Neural cell (in vitro differentiated cells): ENCODE data around the gene TTLL1. TPM values are rescaled to one million over a fixed set of nuclear protein-coding genes. Genes with fewer than 3 reads are reported as not detected.

Source experiments
- H2AFZ ChIP-seq: fragments of 200-600, 300-800 bp; sonication (generic), shearing (Covaris generic); 2 replicates; pipeline ENCODE4 v1.6.0; 2014; ENCODE audit warnings: low read depth, mild to moderate bottlenecking, antibody characterized with exemption, low read length, moderate library complexity
- H3F3A ChIP-seq: fragments of 200-600 bp; shearing (Covaris generic); 2 replicates; pipeline ENCODE4 v1.6.1; 2016; ENCODE audit warnings: mild to moderate bottlenecking, moderate library complexity, mixed read lengths, antibody characterized with exemption, low read length; ENCODE audit not compliant: insufficient read depth, poor library complexity, severe bottlenecking
- H3K27ac ChIP-seq: fragments of 200-600, 300-800 bp; sonication (generic), shearing (Covaris generic); 2 replicates; pipeline ENCODE4 v1.5.1; 2014; ENCODE audit warnings: mild to moderate bottlenecking, low read length, moderate library complexity
- H3K27me3 ChIP-seq: fragments of 300-800, 200-600 bp; sonication (generic), shearing (Covaris generic); 2 replicates; pipeline ENCODE4 v1.6.0; 2014; ENCODE audit warnings: mild to moderate bottlenecking, low read depth, low read length, moderate library complexity; ENCODE audit not compliant: insufficient read depth
- H3K36me3 ChIP-seq: fragments of 300-800, 200-600 bp; sonication (generic), shearing (Covaris generic); 2 replicates; pipeline ENCODE4 v1.5.1; 2014; ENCODE audit warnings: mild to moderate bottlenecking, antibody characterized with exemption, low read length, moderate library complexity; ENCODE audit not compliant: insufficient read depth
- H3K4me2 ChIP-seq: fragments of 300-800, 200-600 bp; sonication (generic), shearing (Covaris generic); 2 replicates; pipeline ENCODE4 v1.6.0; 2014; ENCODE audit warnings: mild to moderate bottlenecking, low read length
- H3K4me3 ChIP-seq: fragments of 300-800, 200-600 bp; sonication (generic), shearing (Covaris generic); 2 replicates; pipeline ENCODE4 v1.5.1; 2014; ENCODE audit warnings: mild to moderate bottlenecking, low read length, moderate library complexity
- H3K79me2 ChIP-seq: fragments of 200-600 bp; shearing (Covaris generic); replicated peaks from 2 replicates; pipeline ENCODE4 v1.6.0; 2014; ENCODE audit warnings: mild to moderate bottlenecking, low read length, moderate library complexity; ENCODE audit not compliant: insufficient read depth
- H3K9ac ChIP-seq: fragments of 300-800, 200-600 bp; sonication (generic), shearing (Covaris generic); 2 replicates; pipeline ENCODE4 v1.6.1; 2016; ENCODE audit warnings: mild to moderate bottlenecking, low read length, mixed read lengths
- H3K9me2 ChIP-seq: fragments of 200-600 bp; shearing (Covaris generic); 2 replicates; pipeline ENCODE4 v1.6.1; 2016; ENCODE audit warnings: mild to moderate bottlenecking, low read length, mixed read lengths; ENCODE audit not compliant: insufficient read depth
- H3K9me3 ChIP-seq: fragments of 200-600, 300-800 bp; sonication (generic), shearing (Covaris generic); 2 replicates; pipeline ENCODE4 v1.6.1; 2016; ENCODE audit warnings: mild to moderate bottlenecking, mixed run types, low read length, moderate library complexity, mixed read lengths
- H4K20me1 ChIP-seq: fragments of 200-600 bp; shearing (Covaris generic); 2 replicates; pipeline ENCODE4 v1.6.1; 2016; ENCODE audit warnings: mild to moderate bottlenecking, mixed run types; ENCODE audit not compliant: insufficient read depth
- CTCF ChIP-seq: fragments of 450-650 bp; IDR thresholded peaks from 2 replicates; pipeline ENCODE4 v1.5.1; 2014; ENCODE audit warnings: antibody characterized with exemption, mild to moderate bottlenecking, moderate library complexity; ENCODE audit not compliant: poor library complexity, severe bottlenecking
- EP300 ChIP-seq: fragments of 450-650 bp; conservative IDR thresholded peaks from 2 replicates; pipeline ENCODE4 v1.6.1; 2014; ENCODE audit warnings: antibody characterized with exemption, mild to moderate bottlenecking, moderate library complexity; ENCODE audit not compliant: poor library complexity, severe bottlenecking
- EZH2 ChIP-seq: fragments of 200-600, 300-800 bp; shearing (Covaris generic), sonication (generic); IDR thresholded peaks from 2 replicates; pipeline ENCODE4 v1.6.1; 2014; ENCODE audit warnings: antibody characterized with exemption, low read length, borderline replicate concordance, mild to moderate bottlenecking; ENCODE audit not compliant: insufficient read depth, poor library complexity, severe bottlenecking
- MXI1 ChIP-seq: fragments of 450-650 bp; conservative IDR thresholded peaks from 2 replicates; pipeline ENCODE4 v1.6.1; 2014; ENCODE audit warnings: antibody characterized with exemption, mild to moderate bottlenecking; ENCODE audit not compliant: poor library complexity, severe bottlenecking
- POLR2AphosphoS5 ChIP-seq: IDR thresholded peaks from 2 replicates; pipeline ENCODE4 v1.6.1; 2012
- RAD21 ChIP-seq: fragments of 450-650 bp; conservative IDR thresholded peaks from 2 replicates; pipeline ENCODE4 v1.6.1; 2014; ENCODE audit warnings: antibody characterized with exemption, mild to moderate bottlenecking, moderate library complexity
- REST ChIP-seq: IDR thresholded peaks from 2 replicates; pipeline ENCODE4 v1.6.1; 2012; ENCODE audit warnings: borderline replicate concordance
- SMC3 ChIP-seq: fragments of 450-650 bp; conservative IDR thresholded peaks from 2 replicates; pipeline ENCODE4 v1.6.1; 2014; ENCODE audit warnings: antibody characterized with exemption, mild to moderate bottlenecking, moderate library complexity; ENCODE audit not compliant: poor library complexity
- TAF1 ChIP-seq: IDR thresholded peaks from 2 replicates; pipeline ENCODE4 v1.6.1; 2012; ENCODE audit warnings: low read depth
- polyA plus RNA-seq: library from polyadenylated mRNA; depleted of rRNA; stranded (reverse); fragments of >200 nt; gene quantifications from 2 replicates; pipeline ENCODE4 v1.2.3, GENCODE V29; 2014

TTLL1 gene
- polyA plus RNA-seq, 1 donor from 2014 or later = 36.3 TPM

- Histone ChIP-seq H3K4me2 (no peak overlapping the region), H3K4me3 (no peak overlapping the region), H3K9ac (no peak overlapping the region), H3K9me3 (no peaks in the 10 kb centered on the region), H3K9me2 (no peaks in the 10 kb centered on the region), H4K20me1 (no peaks in the 10 kb centered on the region), H3K27me3 (no peaks in the 10 kb centered on the region), H3K36me3 (no peaks in the 10 kb centered on the region), H3F3A (no peaks in the 10 kb centered on the region), H3K27ac (no peak overlapping the region), H3K79me2 (no peaks in the 10 kb centered on the region), H2AFZ (no peak overlapping the region)
- no peak for TF ChIP-seq MXI1
- no peak for TF ChIP-seq SMC3
- TF ChIP-seq REST = no peak
- TF ChIP-seq CTCF = no peak
- no peak for TF ChIP-seq RAD21
- TF ChIP-seq EZH2 = no peak
- no peak for TF ChIP-seq EP300
- no peak for TF ChIP-seq TAF1
- TF ChIP-seq POLR2AphosphoS5 = no peak
Measured at GRCh38 chr22:43128928-43129424, 39.8 kb upstream of the TTLL1 start.

- H3K27me3 ChIP-seq = no peaks in the 10 kb centered on the region
- no peaks in the 10 kb centered on the region for H3K36me3 ChIP-seq
- no peaks in the 10 kb centered on the region for H3K9me2 ChIP-seq
- H3K79me2 ChIP-seq = no peaks in the 10 kb centered on the region
- H3K4me3 ChIP-seq = no peak overlapping the region
- no peak overlapping the region for H3K9ac ChIP-seq
- no peaks in the 10 kb centered on the region for H3F3A ChIP-seq
- H3K9me3 ChIP-seq = no peaks in the 10 kb centered on the region
- H3K27ac ChIP-seq = no peak overlapping the region
- no peak overlapping the region for H3K4me2 ChIP-seq
- no peaks in the 10 kb centered on the region for H4K20me1 ChIP-seq
- no peak overlapping the region for H2AFZ ChIP-seq
- TF ChIP-seq POLR2AphosphoS5 = no peak
- no peak for TF ChIP-seq REST
- no peak for TF ChIP-seq RAD21
- TF ChIP-seq TAF1 = no peak
Measured at GRCh38 chr22:43128116-43128515, 38.9 kb upstream of the TTLL1 start.
